WTC11 (cell line): Measurements from ENCODE around the gene CORIN. TPM values are rescaled to one million over a fixed set of nuclear protein-coding genes. Genes with fewer than 3 reads are reported as not detected.

Source experiments
- ATAC-seq: fragments of 200-7000 bp; cut with Tn5 transposase; 2 replicates; pipeline ENCODE4 v1.10.0; 2021; ENCODE audit warnings: mild to moderate bottlenecking, moderate library complexity
- CTCF ChIA-PET: fragments of 300-600 bp; sonication (Branson Sonifier 250); formaldehyde crosslinking; loops from one replicate; lab custom pipeline; 2021; ENCODE audit warnings: antibody characterized with exemption; lab: Charles Lee
- POLR2A ChIA-PET: fragments of 350-600 bp; sonication (Branson Sonifier 250); formaldehyde crosslinking; loops from one replicate; lab custom pipeline; 2021; ENCODE audit warnings: antibody characterized with exemption; lab: Charles Lee
- DNase-seq: peaks from one replicate; pipeline ENCODE4 v3.0.0; 2021; ENCODE audit warnings: low spot score
- H3K27ac Mint-ChIP-seq: 2 replicates; pipeline ENCODE4 v1.8.0; 2021; ENCODE audit warnings: mixed read lengths
- H3K27me3 Mint-ChIP-seq: 2 replicates; pipeline ENCODE4 v1.8.0; 2021; ENCODE audit warnings: low read depth, mild to moderate bottlenecking, moderate library complexity, mixed read lengths
- H3K36me3 Mint-ChIP-seq: 2 replicates; pipeline ENCODE4 v1.8.0; 2021; ENCODE audit warnings: mixed read lengths
- H3K4me1 Mint-ChIP-seq: 2 replicates; pipeline ENCODE4 v1.8.0; 2022; ENCODE audit warnings: mixed read lengths
- H3K4me3 Mint-ChIP-seq: 2 replicates; pipeline ENCODE4 v1.8.0; 2021; ENCODE audit warnings: mild to moderate bottlenecking, moderate library complexity, mixed read lengths
- H3K9me3 Mint-ChIP-seq: 2 replicates; pipeline ENCODE4 v1.8.0; 2021; ENCODE audit warnings: mixed read lengths
- AR ChIP-seq: fragments of 250-450 bp; sonication (Bioruptor Pico); IDR thresholded peaks from 2 replicates; pipeline ENCODE4 v1.9.0; 2021; ENCODE audit warnings: mild to moderate bottlenecking
- ARID4B ChIP-seq: sonication (generic); formaldehyde crosslinking; IDR thresholded peaks from 2 replicates; pipeline ENCODE4 v1.8.0; 2023; ENCODE audit warnings: missing genetic modification reagents, mild to moderate bottlenecking, borderline replicate concordance
- ATF1 ChIP-seq: sonication (generic); formaldehyde crosslinking; IDR thresholded peaks from 2 replicates; pipeline ENCODE4 v1.8.1; 2023; ENCODE audit warnings: mild to moderate bottlenecking, moderate library complexity, missing genetic modification reagents
- E2F1 ChIP-seq: sonication (generic); formaldehyde crosslinking; IDR thresholded peaks from 2 replicates; pipeline ENCODE4 v1.8.0; 2022; ENCODE audit warnings: mild to moderate bottlenecking, missing genetic modification reagents
- ETV6 ChIP-seq: sonication (generic); formaldehyde crosslinking; IDR thresholded peaks from 2 replicates; pipeline ENCODE4 v1.8.1; 2022; ENCODE audit warnings: mild to moderate bottlenecking, missing genetic modification reagents
- HMGA2 ChIP-seq: fragments of 250-450 bp; sonication (Bioruptor Pico); IDR thresholded peaks from 2 replicates; pipeline ENCODE4 v1.4.0; 2021; ENCODE audit warnings: mild to moderate bottlenecking, moderate library complexity
- NFATC4 ChIP-seq: fragments of 250-450 bp; sonication (Bioruptor Pico); IDR thresholded peaks from 2 replicates; pipeline ENCODE4 v1.9.0; 2021; ENCODE audit warnings: mild to moderate bottlenecking
- NR3C1 ChIP-seq: sonication (generic); formaldehyde crosslinking; conservative IDR thresholded peaks from 2 replicates; pipeline ENCODE4 v1.8.1; 2023; ENCODE audit warnings: low read depth, mild to moderate bottlenecking, missing genetic modification reagents
- PREB ChIP-seq: sonication (generic); formaldehyde crosslinking; IDR thresholded peaks from 2 replicates; pipeline ENCODE4 v1.8.1; 2022; ENCODE audit warnings: mild to moderate bottlenecking, missing genetic modification reagents, moderate library complexity, borderline replicate concordance
- SOX15 ChIP-seq: fragments of 250-450 bp; sonication (Bioruptor Pico); IDR thresholded peaks from 2 replicates; pipeline ENCODE4 v1.9.0; 2021; ENCODE audit warnings: mild to moderate bottlenecking
- SP1 ChIP-seq: sonication (generic); formaldehyde crosslinking; conservative IDR thresholded peaks from 2 replicates; pipeline ENCODE4 v1.8.1; 2022; ENCODE audit warnings: missing genetic modification reagents
- ZBTB43 ChIP-seq: sonication (generic); formaldehyde crosslinking; IDR thresholded peaks from 2 replicates; pipeline ENCODE4 v1.8.1; 2023; ENCODE audit warnings: mild to moderate bottlenecking, missing genetic modification reagents
- ZNF121 ChIP-seq: sonication (generic); formaldehyde crosslinking; IDR thresholded peaks from 2 replicates; pipeline ENCODE4 v1.8.0; 2023; ENCODE audit warnings: missing genetic modification reagents
- ZNF232 ChIP-seq: sonication (generic); formaldehyde crosslinking; IDR thresholded peaks from 2 replicates; pipeline ENCODE4 v1.8.0; 2022; ENCODE audit warnings: mild to moderate bottlenecking, missing genetic modification reagents
- ZNF423 ChIP-seq: fragments of 250-450 bp; sonication (Bioruptor Pico); IDR thresholded peaks from 2 replicates; pipeline ENCODE4 v2.1.2; 2022; ENCODE audit warnings: mild to moderate bottlenecking, moderate library complexity
- ZSCAN18 ChIP-seq: fragments of 250-450 bp; sonication (Bioruptor Pico); IDR thresholded peaks from 2 replicates; pipeline ENCODE4 v2.1.2; 2022; ENCODE audit warnings: mild to moderate bottlenecking, moderate library complexity
- total RNA-seq: library from RNA; stranded (reverse); gene quantifications from 3 replicates; pipeline ENCODE4 v1.2.3, GENCODE V29; 2021

The CORIN gene
- total RNA-seq, 1 experiment from 2014 or later, result 0.33 TPM

GRCh38 chr4:47713129-47713834 is 124.6 kb downstream of the CORIN start:
- DNase-seq (no peak), ATAC-seq (no peak)
- CTCF ChIA-PET, result no interaction called here
- Mint-ChIP-seq H3K36me3 (no peaks in the 10 kb centered on the region), H3K4me1 (peaks cover 29% of the 10 kb centered on the region), H3K4me3 (no peak overlapping the region), H3K9me3 (no peaks in the 10 kb centered on the region), H3K27me3 (peaks cover 2% of the 10 kb centered on the region; the same call in 1 of the 2 replicates), H3K27ac (no peak overlapping the region)
- POLR2A ChIA-PET, result interaction anchor here (0.7 kb wide), 1 partner anchor 164 kb away, joined by 3 read pairs; no protein-coding TSS in a partner anchor
- TF ChIP-seq NR3C1 (CRISPR knock-in tag) (no peak), ETV6 (CRISPR knock-in tag) (no peak), ZBTB43 (CRISPR knock-in tag) (no peak), ZNF121 (CRISPR knock-in tag) (no peak), NFATC4 (CRISPR knock-in tag) (no peak), SP1 (CRISPR knock-in tag) (no peak), ZSCAN18 (CRISPR knock-in tag) (no peak), ZNF232 (CRISPR knock-in tag) (no peak), E2F1 (no peak)

GRCh38 chr4:47711646-47712045 is 126.2 kb downstream of the CORIN start:
- ChIA-PET CTCF (interaction anchor here (17.3 kb wide), 1 partner anchor 127 kb away, joined by 470 read pairs; the partner anchor contains the start of gene CORIN), POLR2A (interaction anchor here (0.5 to 0.6 kb wide), 2 partner anchors 24 to 210 kb away, joined by 3 to 4 read pairs; no protein-coding TSS in a partner anchor)
- no peaks in the 10 kb centered on the region for H3K36me3 Mint-ChIP-seq
- no peak overlapping the region for H3K27ac Mint-ChIP-seq
- no peak for TF ChIP-seq AR (CRISPR knock-in tag)
- no peak for TF ChIP-seq HMGA2 (CRISPR knock-in tag)
- no peak for TF ChIP-seq ARID4B (CRISPR knock-in tag)
- TF ChIP-seq PREB (CRISPR knock-in tag), result no peak
- TF ChIP-seq ATF1 (CRISPR knock-in tag), result no peak
- no peak for TF ChIP-seq SOX15 (CRISPR knock-in tag)
- TF ChIP-seq ZNF423 (CRISPR knock-in tag), result no peak
- ATAC-seq (no peak), DNase-seq (no peak)
- H3K27me3 Mint-ChIP-seq, result no peaks in the 10 kb centered on the region
- peaks cover 16% of the 10 kb centered on the region for H3K4me1 Mint-ChIP-seq
- H3K4me3 Mint-ChIP-seq, result no peak overlapping the region
- H3K9me3 Mint-ChIP-seq, result no peaks in the 10 kb centered on the region
